ENCODE measurements around the gene CCDC154. TPM values are rescaled to one million over a fixed set of nuclear protein-coding genes. Genes with fewer than 3 reads are reported as not detected.
"Not testable (repeated sequence)": the region's sequence is repeated elsewhere in the genome, so short reads cannot be mapped to it uniquely, and the experiment has no call there.

The CCDC154 gene
- total RNA-seq (2014; rRNA removed; shearing (Covaris generic)), result not detected in 2 replicates

GRCh38 chr16:1443980-1444729 lies at the start of gene CCDC154:
CCDC154 (minus strand) TSS chr16:1444556; CDS start chr16:1444322, 234 bp downstream.
- DNase-seq (ENCODE audit: low read depth), result no peak

GRCh38 chr16:1493746-1494094 lies 49.4 kb upstream of the CCDC154 start:
- no peak for DNase-seq (ENCODE audit: low read depth)

GRCh38 chr16:1492923-1493745 lies 48.8 kb upstream of the CCDC154 start, which contains the start of gene TELO2:
TELO2 (plus strand) TSS chr16:1493360; CDS start chr16:1494282, 922 bp downstream.
- DNase-seq (ENCODE audit: low read depth), result peak; percentile 66

- DNase-seq (ENCODE audit: low read depth), result no peak
Observed at GRCh38 chr16:1492082-1492922, 47.9 kb upstream of the CCDC154 start.

GRCh38 chr16:1491327-1491726 lies 47.0 kb upstream of the CCDC154 start:
- DNase-seq (ENCODE audit: low read depth), result no peak

GRCh38 chr16:1489077-1489476 lies 44.7 kb upstream of the CCDC154 start:
- no peak for DNase-seq (ENCODE audit: low read depth)

GRCh38 chr16:1488619-1489018 lies 44.3 kb upstream of the CCDC154 start, which contains the start of gene PTX4:
PTX4 (minus strand) TSS chr16:1488944; CDS start chr16:1488909, 35 bp downstream.
- DNase-seq (ENCODE audit: low read depth), result no peak

GRCh38 chr16:1488054-1488601 lies 43.8 kb upstream of the CCDC154 start:
- DNase-seq (ENCODE audit: low read depth), result no peak

GRCh38 chr16:1487395-1488053 lies 43.2 kb upstream of the CCDC154 start:
- no peak for DNase-seq (ENCODE audit: low read depth)

- DNase-seq (ENCODE audit: low read depth), result no peak
Observed at GRCh38 chr16:1486551-1487390, 42.4 kb upstream of the CCDC154 start.

- no peak for DNase-seq (ENCODE audit: low read depth)
Observed at GRCh38 chr16:1485847-1486496, 41.6 kb upstream of the CCDC154 start.

- DNase-seq (ENCODE audit: low read depth), result peak; percentile 67
Observed at GRCh38 chr16:1481906-1482835, 37.8 kb upstream of the CCDC154 start.

GRCh38 chr16:1478937-1479336 lies 34.6 kb upstream of the CCDC154 start:
- not testable (repeated sequence) for DNase-seq (ENCODE audit: low read depth)

- DNase-seq (ENCODE audit: low read depth), result no peak
Observed at GRCh38 chr16:1477033-1477432, 32.7 kb upstream of the CCDC154 start.

GRCh38 chr16:1475552-1476114 lies 31.3 kb upstream of the CCDC154 start:
- DNase-seq (ENCODE audit: low read depth), result no peak

- peak; percentile 81 for DNase-seq (ENCODE audit: low read depth)
Observed at GRCh38 chr16:1474796-1475551, 30.6 kb upstream of the CCDC154 start, which contains the start of gene CLCN7. CLCN7 (minus strand) TSS chr16:1475028; CDS start chr16:1474974, 54 bp downstream.

All from RPMI7951 (cell line).